ENCODE data around the gene ZNF670. TPM values are rescaled to one million over a fixed set of nuclear protein-coding genes. Genes with fewer than 3 reads are reported as not detected.

The ZNF670 gene
- total RNA-seq, 1 donor from 2014 or later: 38.4 TPM

DNA sequence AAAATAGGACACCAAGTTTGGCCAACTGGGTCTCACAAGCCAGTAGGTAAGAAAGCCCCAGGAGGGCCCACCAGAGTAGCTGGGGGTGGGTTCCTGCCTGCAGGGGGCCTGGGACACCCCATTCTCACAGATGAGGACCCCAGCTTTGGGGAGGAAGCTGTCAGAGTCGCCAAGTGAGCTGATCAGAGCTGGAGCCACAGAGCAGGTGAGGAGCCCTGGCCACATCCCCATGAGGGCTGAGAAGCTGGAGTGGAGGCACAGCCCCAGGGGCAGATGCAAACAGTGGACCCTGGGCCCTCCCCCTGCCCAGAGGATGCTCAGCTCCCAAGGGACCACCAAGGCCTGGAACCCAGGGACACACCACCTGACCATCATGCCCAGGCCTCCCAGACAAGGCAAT is 8.6 kb upstream of the ZNF670 start:
- peaks cover 8% of the 10 kb centered on the region for H3K27me3 Mint-ChIP-seq (ENCODE audit: insufficient read depth, low read depth)
- no peak for DNase-seq (ENCODE audit: low spot score)
- no peak overlapping the region for H3K27ac ChIP-seq

DNA sequence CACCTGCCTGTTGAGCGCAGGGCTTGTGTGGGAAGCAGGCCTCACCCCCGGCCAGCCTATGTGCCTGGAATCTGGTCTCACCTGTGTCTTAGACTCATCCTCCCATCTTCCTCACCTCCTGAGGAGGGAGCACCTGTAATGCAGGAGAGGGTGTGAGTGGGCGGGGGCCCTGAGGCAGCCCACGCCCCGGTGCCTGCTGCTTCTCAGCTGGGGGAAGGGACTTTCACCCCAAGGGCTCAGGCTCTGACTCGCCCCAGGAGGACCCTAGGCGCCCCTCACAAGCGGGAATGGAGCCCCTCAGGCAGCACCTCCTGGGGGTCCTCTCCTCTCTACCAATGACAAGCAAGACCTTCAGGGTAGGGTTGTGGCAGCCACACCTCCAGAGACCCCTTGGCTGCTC is 6.7 kb upstream of the ZNF670 start:
- Histone ChIP-seq H3K27me3 (no peaks in the 10 kb centered on the region), H3F3A (ENCODE audit: low read depth) (no peaks in the 10 kb centered on the region), H3K9ac (no peak overlapping the region), H3K4me2 (no peak overlapping the region), H3K9me3 (ENCODE audit: low read depth) (no peaks in the 10 kb centered on the region), H3K4me3 (no peak overlapping the region), H4K20me1 (ENCODE audit: low read depth) (no peaks in the 10 kb centered on the region), H3K27ac (no peak overlapping the region), H3K4me1 (no peaks in the 10 kb centered on the region), H2AFZ (replicated peaks) (no peak overlapping the region), H3K36me3 (no peaks in the 10 kb centered on the region), H3K79me2 (ENCODE audit: low read depth) (no peaks in the 10 kb centered on the region)
- Mint-ChIP-seq H3K27me3 (ENCODE audit: insufficient read depth, low read depth) (peaks cover 7% of the 10 kb centered on the region), H3K36me3 (no peaks in the 10 kb centered on the region), H3K27ac (no peak overlapping the region), H3K9me3 (peaks cover 27% of the 10 kb centered on the region), H3K4me1 (no peaks in the 10 kb centered on the region), H3K4me3 (no peak overlapping the region)
- no peak for DNase-seq (ENCODE audit: low spot score)
- TF ChIP-seq EZH2phosphoT487 (IDR thresholded peaks at IDR 0.05) (no peak), EZH2 (IDR thresholded peaks at IDR 0.05) (no peak)
- TF ChIP-seq, protein P1, sequence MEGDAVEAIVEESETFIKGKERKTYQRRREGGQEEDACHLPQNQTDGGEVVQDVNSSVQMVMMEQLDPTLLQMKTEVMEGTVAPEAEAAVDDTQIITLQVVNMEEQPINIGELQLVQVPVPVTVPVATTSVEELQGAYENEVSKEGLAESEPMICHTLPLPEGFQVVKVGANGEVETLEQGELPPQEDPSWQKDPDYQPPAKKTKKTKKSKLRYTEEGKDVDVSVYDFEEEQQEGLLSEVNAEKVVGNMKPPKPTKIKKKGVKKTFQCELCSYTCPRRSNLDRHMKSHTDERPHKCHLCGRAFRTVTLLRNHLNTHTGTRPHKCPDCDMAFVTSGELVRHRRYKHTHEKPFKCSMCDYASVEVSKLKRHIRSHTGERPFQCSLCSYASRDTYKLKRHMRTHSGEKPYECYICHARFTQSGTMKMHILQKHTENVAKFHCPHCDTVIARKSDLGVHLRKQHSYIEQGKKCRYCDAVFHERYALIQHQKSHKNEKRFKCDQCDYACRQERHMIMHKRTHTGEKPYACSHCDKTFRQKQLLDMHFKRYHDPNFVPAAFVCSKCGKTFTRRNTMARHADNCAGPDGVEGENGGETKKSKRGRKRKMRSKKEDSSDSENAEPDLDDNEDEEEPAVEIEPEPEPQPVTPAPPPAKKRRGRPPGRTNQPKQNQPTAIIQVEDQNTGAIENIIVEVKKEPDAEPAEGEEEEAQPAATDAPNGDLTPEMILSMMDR (IDR thresholded peaks at IDR 0.05): no peak

More for the DNA sequence above, 8.6 kb upstream of the ZNF670 start:
- Histone ChIP-seq H3K9ac (no peak overlapping the region), H3K4me3 (no peak overlapping the region), H3K4me1 (no peaks in the 10 kb centered on the region), H3K79me2 (ENCODE audit: low read depth) (no peaks in the 10 kb centered on the region), H3K9me3 (ENCODE audit: low read depth) (no peaks in the 10 kb centered on the region), H4K20me1 (ENCODE audit: low read depth) (no peaks in the 10 kb centered on the region), H3F3A (ENCODE audit: low read depth) (no peaks in the 10 kb centered on the region), H3K27me3 (no peaks in the 10 kb centered on the region), H3K36me3 (no peaks in the 10 kb centered on the region), H2AFZ (replicated peaks) (no peak overlapping the region), H3K4me2 (no peak overlapping the region)
- H3K4me1 Mint-ChIP-seq: no peaks in the 10 kb centered on the region
- no peaks in the 10 kb centered on the region for H3K36me3 Mint-ChIP-seq
- no peak overlapping the region for H3K27ac Mint-ChIP-seq
- peaks cover 22% of the 10 kb centered on the region for H3K9me3 Mint-ChIP-seq
- no peak for TF ChIP-seq EZH2 (IDR thresholded peaks at IDR 0.05)
- TF ChIP-seq, protein P1 (IDR thresholded peaks at IDR 0.05): no peak
- no peak for TF ChIP-seq EZH2phosphoT487 (IDR thresholded peaks at IDR 0.05)
- no peak overlapping the region for H3K4me3 Mint-ChIP-seq

DNA sequence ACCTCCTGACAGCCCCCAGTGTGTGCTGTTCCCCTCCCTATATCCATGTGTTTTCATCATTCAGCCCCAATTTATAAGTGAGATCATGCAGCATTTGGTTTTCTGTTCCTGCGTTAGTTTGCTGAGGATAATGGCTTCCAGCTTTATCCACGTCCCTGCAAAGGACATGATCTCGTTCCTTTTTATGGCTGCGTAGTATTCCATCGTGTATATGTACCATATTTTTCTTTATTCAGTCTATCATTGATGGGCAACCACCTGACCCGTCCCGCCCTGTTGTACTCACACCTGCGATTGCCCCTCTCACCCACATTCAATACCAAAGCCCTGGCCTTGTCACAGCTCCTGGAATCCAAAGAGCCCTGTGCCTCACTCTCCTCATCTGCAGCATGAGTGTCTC is 6.2 kb upstream of the ZNF670 start:
- H3K79me2 ChIP-seq (ENCODE audit: low read depth): no peaks in the 10 kb centered on the region
- no peak overlapping the region for H3K4me3 ChIP-seq
- DNase-seq (ENCODE audit: low spot score): no peak
- no peak overlapping the region for H3K9ac ChIP-seq
- TF ChIP-seq, protein P1 (IDR thresholded peaks at IDR 0.05): no peak
- no peak for TF ChIP-seq EZH2 (IDR thresholded peaks at IDR 0.05)
- no peak for TF ChIP-seq EZH2phosphoT487 (IDR thresholded peaks at IDR 0.05)
- H4K20me1 ChIP-seq (ENCODE audit: low read depth): no peaks in the 10 kb centered on the region
- Mint-ChIP-seq H3K36me3 (no peaks in the 10 kb centered on the region), H3K27me3 (ENCODE audit: insufficient read depth, low read depth) (peaks cover 7% of the 10 kb centered on the region), H3K9me3 (peaks cover 29% of the 10 kb centered on the region), H3K4me1 (no peaks in the 10 kb centered on the region), H3K27ac (no peak overlapping the region), H3K4me3 (no peak overlapping the region)
- H3K9me3 ChIP-seq (ENCODE audit: low read depth): no peaks in the 10 kb centered on the region
- H3K4me2 ChIP-seq: no peak overlapping the region
- no peaks in the 10 kb centered on the region for H3K36me3 ChIP-seq
- no peak overlapping the region for H3K27ac ChIP-seq
- no peaks in the 10 kb centered on the region for H3F3A ChIP-seq (ENCODE audit: low read depth)
- no peaks in the 10 kb centered on the region for H3K27me3 ChIP-seq
- no peaks in the 10 kb centered on the region for H3K4me1 ChIP-seq
- no peak overlapping the region for H2AFZ ChIP-seq (replicated peaks)
